ENCODE measurements around the gene IRX1.

IRX1 gene

GRCh38 chr5:3599226-3600105, 3.8 kb downstream of the IRX1 start:
- no peak for DNase-seq
- in situ Hi-C loops (cut with HindIII; ENCODE audit: low pct_ligation_motif_present, low pct_unique_long_range_greater_than_20kb, low sequenced_read_pairs), result no loop called here

DNA sequence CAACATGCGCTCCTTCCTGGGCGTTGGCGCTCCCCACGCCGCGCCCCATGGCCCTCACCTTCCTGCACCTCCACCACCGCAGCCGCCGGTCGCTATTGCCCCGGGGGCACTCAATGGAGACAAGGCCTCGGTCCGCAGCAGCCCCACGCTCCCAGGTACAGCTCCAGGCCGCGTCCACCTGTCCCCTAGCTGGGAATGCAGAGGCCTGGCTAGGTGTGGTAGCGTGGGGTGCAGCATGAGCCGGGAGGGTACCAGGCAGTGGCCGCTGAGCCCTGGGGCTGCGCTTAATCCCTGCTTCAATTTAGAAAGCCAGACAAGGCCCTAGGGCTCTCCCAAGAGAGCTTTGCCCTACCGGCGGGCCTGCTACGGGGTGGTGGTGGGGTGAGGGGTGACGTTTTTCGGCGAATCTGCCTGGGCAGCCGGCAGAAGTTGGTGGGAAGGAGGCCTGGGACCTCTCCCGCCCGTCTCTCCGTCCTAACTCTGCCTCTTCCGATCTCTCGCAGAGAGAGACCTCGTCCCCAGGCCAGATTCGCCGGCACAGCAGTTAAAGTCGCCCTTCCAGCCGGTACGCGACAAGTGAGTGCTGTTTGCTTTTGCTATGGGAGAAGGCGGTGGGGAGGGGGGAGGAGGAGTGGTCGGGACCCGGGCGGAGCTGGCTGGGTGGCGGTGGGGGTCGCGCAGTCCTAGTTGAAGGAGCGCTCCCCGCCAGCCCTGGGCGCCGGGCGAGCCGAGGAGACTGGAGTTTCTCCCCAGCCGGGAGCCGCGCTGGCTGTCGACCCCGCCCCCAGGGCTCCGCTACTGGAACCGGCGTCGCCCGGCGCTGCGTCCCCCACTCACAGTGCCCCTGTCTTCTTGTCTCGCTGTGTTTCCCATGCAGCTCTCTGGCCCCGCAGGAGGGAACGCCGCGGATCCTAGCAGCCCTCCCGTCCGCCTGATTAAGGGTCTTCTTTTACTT, 4.8 kb downstream of the IRX1 start:
- in situ Hi-C loops (cut with HindIII; ENCODE audit: low pct_ligation_motif_present, low pct_unique_long_range_greater_than_20kb, low sequenced_read_pairs), result no loop called here
- no peak for DNase-seq

- no peak for DNase-seq
- in situ Hi-C loops (cut with HindIII; ENCODE audit: low pct_ligation_motif_present, low pct_unique_long_range_greater_than_20kb, low sequenced_read_pairs), result no loop called here
Observed at GRCh38 chr5:3601061-3601710, 5.6 kb downstream of the IRX1 start.

DNA sequence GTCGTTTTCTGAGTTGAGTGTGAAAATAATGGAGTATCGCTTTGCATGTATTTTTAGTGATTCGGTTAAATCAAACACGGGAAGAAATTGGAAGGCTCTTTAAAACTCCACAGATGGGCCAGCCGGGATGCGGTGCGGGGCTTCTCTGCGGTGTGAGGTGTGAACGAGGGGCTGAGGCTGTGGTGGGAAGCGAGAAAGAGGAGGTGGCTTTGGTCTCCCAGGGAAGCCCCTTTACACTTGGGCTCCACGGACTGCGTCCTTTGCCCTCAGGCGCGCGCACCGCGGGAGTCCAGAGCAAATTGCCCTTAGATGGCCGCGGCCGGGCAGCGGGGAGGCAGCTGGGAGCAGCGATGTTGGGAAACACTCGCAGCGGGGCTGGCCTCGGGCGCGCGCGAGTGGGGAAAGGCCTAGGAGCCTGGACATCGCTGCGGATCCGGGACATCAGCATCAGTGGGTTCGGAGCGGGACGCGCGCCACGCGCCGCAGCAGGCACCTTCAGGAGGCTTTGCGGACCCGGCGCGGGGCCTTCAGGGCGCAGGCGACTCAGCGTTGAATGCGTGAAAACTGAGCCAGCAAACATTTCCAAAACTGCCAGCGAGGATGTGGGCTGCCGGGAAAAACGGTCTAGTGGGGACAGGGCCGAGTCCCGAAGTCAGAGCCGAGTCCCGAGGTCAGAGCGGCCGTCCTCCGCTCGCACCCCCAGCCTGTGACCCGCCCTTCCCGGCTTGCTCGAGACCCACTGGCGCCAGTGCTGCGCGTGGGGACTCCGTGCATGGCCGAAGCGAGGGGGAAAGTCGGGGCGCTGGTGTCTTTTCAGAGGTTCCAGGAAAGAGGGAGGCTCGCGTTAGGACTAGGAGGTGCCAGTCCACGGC, 6.5 kb downstream of the IRX1 start:
- no peak for DNase-seq
- in situ Hi-C loops (cut with HindIII; ENCODE audit: low pct_ligation_motif_present, low pct_unique_long_range_greater_than_20kb, low sequenced_read_pairs), result no loop called here

GRCh38 chr5:3602785-3603502, 7.3 kb downstream of the IRX1 start:
- DNase-seq, result no peak
- in situ Hi-C loops (cut with HindIII; ENCODE audit: low pct_ligation_motif_present, low pct_unique_long_range_greater_than_20kb, low sequenced_read_pairs), result no loop called here

DNA sequence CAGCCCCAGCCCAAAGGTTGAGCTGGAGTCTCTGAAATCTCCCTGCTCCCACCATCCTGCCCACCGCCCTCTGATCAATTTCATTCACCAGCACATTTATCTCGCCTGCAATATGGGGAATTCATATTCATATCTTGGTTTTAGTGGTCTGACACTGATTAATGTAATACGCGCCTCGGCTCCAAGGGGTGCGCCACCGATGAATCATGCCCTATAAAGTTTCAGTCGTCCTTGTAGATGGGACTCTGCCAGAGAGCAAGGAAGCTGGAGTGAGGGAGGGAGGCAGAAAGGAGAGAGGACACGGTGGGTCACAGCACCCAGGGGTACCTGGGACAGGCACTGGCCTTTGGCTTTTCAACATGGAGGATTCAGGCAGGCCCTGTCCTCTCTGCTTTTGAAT, 8.9 kb downstream of the IRX1 start:
- no peak for DNase-seq

DNA sequence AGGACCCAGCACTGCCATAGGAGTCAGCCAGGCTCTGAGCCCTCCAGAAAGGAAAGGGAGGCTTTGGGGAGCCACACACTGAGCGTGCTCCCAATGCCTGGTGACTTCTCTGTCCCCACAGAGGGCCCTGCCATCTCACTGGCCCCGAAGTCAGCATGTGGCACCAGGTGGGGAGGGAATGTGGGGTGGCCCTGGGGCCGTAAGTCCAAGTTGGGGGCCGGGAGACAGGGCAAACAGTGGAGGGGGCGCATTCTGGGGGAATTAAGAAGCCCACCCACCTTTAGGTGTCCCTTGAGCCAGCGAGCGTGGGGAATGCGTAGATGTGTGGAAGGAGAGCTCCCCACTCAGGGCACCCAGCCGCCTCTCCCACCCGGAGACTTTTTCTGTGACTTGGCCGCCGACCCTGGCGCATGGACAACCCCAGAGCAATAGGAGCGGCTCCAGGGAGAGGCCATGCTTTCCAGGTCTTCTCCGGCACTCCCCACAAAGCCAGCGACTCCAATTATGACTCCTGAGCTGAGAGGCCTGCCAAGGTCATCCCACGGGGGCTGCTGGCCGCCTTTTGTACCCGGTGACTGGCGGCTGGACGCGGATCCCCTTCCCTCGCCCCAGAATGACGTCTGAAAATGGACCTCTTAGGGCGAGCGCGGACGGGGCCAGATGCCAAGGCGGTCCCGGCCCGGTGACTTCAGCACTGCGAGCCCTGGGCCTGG, 9.8 kb downstream of the IRX1 start:
- DNase-seq, result no peak
- in situ Hi-C loops (cut with HindIII; ENCODE audit: low pct_ligation_motif_present, low pct_unique_long_range_greater_than_20kb, low sequenced_read_pairs), result no loop called here

More for the DNA sequence above, 8.9 kb downstream of the IRX1 start:
- in situ Hi-C loops (cut with HindIII; ENCODE audit: low pct_ligation_motif_present, low pct_unique_long_range_greater_than_20kb, low sequenced_read_pairs), result no loop called here

DNA sequence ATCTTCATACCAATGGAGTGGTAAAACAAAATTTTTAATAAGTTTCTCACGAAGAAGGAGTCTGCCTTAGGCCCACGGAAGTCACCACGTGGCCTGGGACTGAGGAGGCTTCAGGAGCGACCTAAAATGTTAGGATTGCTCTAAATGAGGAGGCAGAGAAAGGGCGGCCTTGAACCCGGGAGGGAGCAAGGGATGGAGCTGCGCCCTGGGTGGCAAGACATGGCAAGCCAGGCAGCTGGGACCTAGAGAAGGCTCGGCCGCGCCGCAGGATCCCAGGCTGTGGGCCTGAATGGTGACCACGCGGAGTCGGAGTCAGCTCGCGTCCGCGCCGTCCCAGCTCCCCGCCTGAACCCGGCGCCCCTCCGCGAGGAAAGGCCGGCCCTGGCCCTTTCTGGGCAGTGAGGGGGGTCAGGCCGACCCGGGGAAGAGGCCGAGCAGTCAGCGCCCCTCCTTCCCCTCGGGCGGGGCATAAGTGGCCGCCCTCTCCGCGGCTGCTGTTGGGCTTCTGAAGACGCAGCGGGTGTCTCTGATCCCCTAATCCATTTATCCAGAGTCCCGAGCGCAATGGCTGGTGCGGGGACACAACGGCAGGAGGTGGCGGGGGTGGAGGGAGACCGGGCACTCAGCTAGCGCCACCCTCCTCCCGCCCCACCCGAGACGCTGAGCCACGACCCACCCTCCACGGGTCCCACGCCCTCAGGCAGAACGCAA, 10.6 kb downstream of the IRX1 start:
- in situ Hi-C loops (cut with HindIII; ENCODE audit: low pct_ligation_motif_present, low pct_unique_long_range_greater_than_20kb, low sequenced_read_pairs), result no loop called here
- DNase-seq, result no peak

GRCh38 chr5:3607541-3608181, 12.0 kb downstream of the IRX1 start:
- in situ Hi-C loops (cut with HindIII; ENCODE audit: low pct_ligation_motif_present, low pct_unique_long_range_greater_than_20kb, low sequenced_read_pairs), result no loop called here
- DNase-seq, result no peak

- in situ Hi-C loops (cut with HindIII; ENCODE audit: low pct_ligation_motif_present, low pct_unique_long_range_greater_than_20kb, low sequenced_read_pairs), result no loop called here
- no peak for DNase-seq
Observed at GRCh38 chr5:3609120-3609681, 13.6 kb downstream of the IRX1 start.

DNA sequence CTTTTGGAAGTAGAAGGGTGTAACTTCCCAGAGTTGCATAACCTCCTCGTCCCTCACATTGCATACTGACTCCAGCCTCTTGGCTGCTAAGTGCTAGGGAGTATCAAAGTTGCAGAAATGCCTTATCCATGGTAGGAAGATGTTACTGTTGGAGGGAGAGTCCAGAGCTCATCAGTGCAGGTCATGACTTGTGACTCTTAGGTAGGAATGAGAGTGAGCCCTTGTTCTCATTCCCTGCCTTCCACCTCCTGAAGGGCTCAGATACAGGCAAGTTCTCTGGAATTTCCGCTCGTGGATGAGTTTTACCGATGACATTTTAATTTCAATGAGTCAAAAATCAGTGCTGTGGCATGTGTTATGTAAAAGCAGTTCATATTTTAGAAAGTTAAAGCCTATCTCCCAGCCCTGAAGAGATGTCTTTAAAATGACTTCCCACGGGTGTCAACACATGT, 17.0 kb downstream of the IRX1 start:
- in situ Hi-C loops (cut with HindIII; ENCODE audit: low pct_ligation_motif_present, low pct_unique_long_range_greater_than_20kb, low sequenced_read_pairs), result no loop called here
- DNase-seq, result no peak

DNA sequence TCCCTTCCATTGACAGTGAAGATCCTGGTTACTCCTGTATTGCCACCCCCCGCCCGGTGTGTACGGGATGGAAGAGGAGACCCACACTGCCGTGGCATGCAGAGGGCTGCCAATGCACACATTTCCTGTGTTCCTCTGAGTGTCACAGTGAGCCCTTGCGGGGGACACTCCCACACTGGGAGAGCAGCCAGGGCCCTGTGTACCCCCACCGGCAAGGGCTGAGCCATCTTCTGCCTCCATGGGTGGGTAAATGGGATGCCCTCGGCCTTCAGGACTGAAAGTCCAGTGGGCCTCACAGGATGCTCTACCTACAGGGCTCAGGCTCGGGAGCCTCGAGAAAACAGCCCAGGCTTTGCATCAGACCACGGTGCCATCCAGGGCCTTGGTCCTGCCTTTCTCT, 18.1 kb downstream of the IRX1 start:
- no peak for DNase-seq
- in situ Hi-C loops (cut with HindIII; ENCODE audit: low pct_ligation_motif_present, low pct_unique_long_range_greater_than_20kb, low sequenced_read_pairs), result no loop called here

GRCh38 chr5:3615217-3615616, 19.6 kb downstream of the IRX1 start:
- in situ Hi-C loops (cut with HindIII; ENCODE audit: low pct_ligation_motif_present, low pct_unique_long_range_greater_than_20kb, low sequenced_read_pairs), result no loop called here

GRCh38 chr5:3615829-3616228, 20.2 kb downstream of the IRX1 start:
- no peak for DNase-seq
- in situ Hi-C loops (cut with HindIII; ENCODE audit: low pct_ligation_motif_present, low pct_unique_long_range_greater_than_20kb, low sequenced_read_pairs), result no loop called here

More at GRCh38 chr5:3615217-3615616, 19.6 kb downstream of the IRX1 start:
- no peak for DNase-seq

DNA sequence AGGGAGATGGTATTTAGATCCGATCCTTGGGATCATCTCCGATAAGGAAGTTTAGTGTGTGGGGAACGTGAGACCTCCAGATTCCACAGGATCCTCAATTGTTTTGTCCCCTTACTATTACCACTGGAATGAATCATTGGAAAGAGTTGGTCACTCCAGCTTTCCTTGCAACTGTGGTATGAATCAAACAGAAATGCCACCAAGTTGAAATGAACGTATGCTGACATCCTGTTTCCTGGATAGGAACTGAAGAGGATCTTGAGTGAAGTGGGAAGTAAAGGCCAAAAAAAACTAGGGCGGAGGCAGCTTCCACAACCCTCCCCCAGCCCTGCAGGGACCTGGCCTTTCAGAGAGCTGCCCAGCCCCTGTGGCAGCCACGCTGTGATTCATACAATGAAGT, 23.9 kb downstream of the IRX1 start:
- in situ Hi-C loops (cut with HindIII; ENCODE audit: low pct_ligation_motif_present, low pct_unique_long_range_greater_than_20kb, low sequenced_read_pairs), result no loop called here
- DNase-seq, result no peak

GRCh38 chr5:3622961-3623360, 27.3 kb downstream of the IRX1 start:
- DNase-seq, result no peak
- in situ Hi-C loops (cut with HindIII; ENCODE audit: low pct_ligation_motif_present, low pct_unique_long_range_greater_than_20kb, low sequenced_read_pairs), result no loop called here

All from ACHN (cell line).